Spleen (tissue), 11 donors: ENCODE measurements around the gene RNF31. TPM values are rescaled to one million over a fixed set of nuclear protein-coding genes. Genes with fewer than 3 reads are reported as not detected.

Experiments
- DNase-seq: peaks from one replicate; pipeline ENCODE4 v3.0.0-alpha.2; 2020
- H3K27ac ChIP-seq, 8 donors: fragments of 200-600 bp; sonication (generic) in 7 of 8; 1 replicate in 4 of 8; 2 replicates in 4 of 8; pipeline versions ENCODE4 v1.5.0 to v1.8.0; 2016 to 2021; ENCODE audit warnings: inconsistent platforms in 4 of 8, mild to moderate bottlenecking in 4 of 8, moderate library complexity in 1 of 8
- H3K27me3 ChIP-seq, 7 donors: fragments of 200-600 bp; sonication (generic) in 6 of 7; replicated peaks in 1 of 7; 1 replicate in 4 of 7; 2 replicates in 3 of 7; pipeline versions ENCODE4 v1.5.0 to v1.8.0; 2016 to 2021; ENCODE audit warnings: inconsistent platforms in 3 of 7, mild to moderate bottlenecking in 1 of 7
- H3K36me3 ChIP-seq, 6 donors: fragments of 200-600 bp; sonication (generic) in 5 of 6; 1 replicate in 4 of 6; 2 replicates in 2 of 6; pipeline versions ENCODE4 v1.5.0 to v1.8.0; 2016 to 2021; ENCODE audit warnings: inconsistent platforms in 2 of 6
- H3K4me1 ChIP-seq, 6 donors: fragments of 200-600 bp; sonication (generic) in 5 of 6; 1 replicate in 3 of 6; 2 replicates in 3 of 6; pipeline versions ENCODE4 v1.5.0 to v1.8.0; 2016 to 2021; ENCODE audit warnings: inconsistent platforms in 3 of 6
- H3K4me3 ChIP-seq, 8 donors: fragments of 200-600 bp; sonication (generic) in 7 of 8; 1 replicate in 4 of 8; 2 replicates in 4 of 8; pipeline versions ENCODE4 v1.5.0 to v1.8.0; 2016 to 2021; ENCODE audit warnings: inconsistent platforms in 4 of 8, mild to moderate bottlenecking in 4 of 8, moderate library complexity in 2 of 8
- H3K9me3 ChIP-seq, 8 donors: fragments of 200-600 bp; sonication (generic) in 7 of 8; 1 replicate in 4 of 8; 2 replicates in 4 of 8; pipeline versions ENCODE4 v1.5.0 to v1.8.0; 2016 to 2021; ENCODE audit warnings: inconsistent platforms in 4 of 8
- CTCF ChIP-seq, 11 experiments: fragments of 200-600 bp in 7 of 11; fragments of 450-650 bp in 4 of 11; sonication (generic) in 4 of 11; IDR thresholded peaks in 8 of 11; conservative IDR thresholded peaks in 3 of 11; 1 replicate in 7 of 11; 2 replicates in 4 of 11; pipeline versions ENCODE4 v1.4.0 to v1.8.0; 2016 to 2021; ENCODE audit warnings: antibody characterized with exemption in 11 of 11, inconsistent platforms in 4 of 11, mild to moderate bottlenecking in 1 of 11
- POLR2A ChIP-seq, 3 donors: fragments of 450-650 bp; IDR thresholded peaks; one replicate each; pipeline ENCODE4 v1.5.1; 2017; ENCODE audit warnings: antibody characterized with exemption in 3 of 3, mild to moderate bottlenecking in 1 of 3
- POLR2AphosphoS5 ChIP-seq, 3 donors: sonication (generic); formaldehyde crosslinking; IDR thresholded peaks; one replicate each; pipeline ENCODE4 v1.5.1; 2017; ENCODE audit warnings: antibody characterized with exemption in 3 of 3
- WGBS, 5 donors: extraction: QIAGEN DNeasy Blood & Tissue Kit in 3 of 5; methylation state at CpG; one replicate each; pipeline versions ENCODE4 v1.1.5 to v1.1.7; 2013 to 2018; 5-methylcytosine and 5-hydroxymethylcytosine counted together
- intact Hi-C: fragments of 100-400 bp; cut with DNase I; formaldehyde crosslinking; loops from one replicate; pipeline ENCODE4 v1.15.0; 2023; ENCODE audit warnings: low total_unique reads
- polyA plus RNA-seq, 3 donors: library from polyadenylated mRNA; stranded (reverse); fragments of 200-250 nt; gene quantifications; one replicate each; pipeline ENCODE4 v1.2.1, GENCODE V29; 2013
- total RNA-seq, 7 donors: library from RNA; depleted of rRNA in 3 of 7; stranded (reverse); fragments of >200 nt in 3 of 7; fragmentation: NEBNext Ultra II Directional in 4 of 7; extraction: Animal tissue kit (Norgen Biotek cat#: 25700) in 4 of 7; gene quantifications; one replicate each; pipeline versions ENCODE4 v1.1.0 to v1.2.1, GENCODE V29; 2016 to 2021
- donor health status: healthy with polysubstance abuse.
- donor health status: DM: no; HTN: no; CAD: no; lungs with moderate emphysema.
- donor health status: DM: no; HTN: no; CAD: no.
- donor health status: Bipolar disorder and iron deficiency.
- donor health status: healthy.
- donor health status: DM: no; HTN: no; CAD: no.
- donor health status: DM: yes; HTN: yes; CAD: no.

The RNF31 gene
- total and polyA plus RNA-seq, 10 donors, result 56.5 to 148 (median 103) TPM

- Histone ChIP-seq H3K4me1 (no peaks in the 10 kb centered on the region), H3K27me3 (no peaks in the 10 kb centered on the region), H3K36me3 (peaks cover 2 to 100% (median 80%) of the 10 kb centered on the region in 6 donors), H3K27ac (no peak overlapping the region), H3K9me3 (no peaks in the 10 kb centered on the region), H3K4me3 (no peak overlapping the region)
- TF ChIP-seq POLR2AphosphoS5 (IDR thresholded peaks at IDR 0.05) (no peak), CTCF (IDR thresholded peaks at IDR 0.05 in 8 of 11, conservative IDR thresholded peaks at IDR 0.05 in 3 of 11) (no peak), POLR2A (IDR thresholded peaks at IDR 0.05) (no peak)
- peak; percentile 29 for DNase-seq
- intact Hi-C loops, result no loop called here
- whole genome bisulfite sequencing, 5 donors, result 90 to 94% (median 93%) methylated on average over 5 to 12 of the region's 12 CpGs
Measured at GRCh38 chr14:24178399-24179178, 31.3 kb downstream of the RNF31 start.

DNA sequence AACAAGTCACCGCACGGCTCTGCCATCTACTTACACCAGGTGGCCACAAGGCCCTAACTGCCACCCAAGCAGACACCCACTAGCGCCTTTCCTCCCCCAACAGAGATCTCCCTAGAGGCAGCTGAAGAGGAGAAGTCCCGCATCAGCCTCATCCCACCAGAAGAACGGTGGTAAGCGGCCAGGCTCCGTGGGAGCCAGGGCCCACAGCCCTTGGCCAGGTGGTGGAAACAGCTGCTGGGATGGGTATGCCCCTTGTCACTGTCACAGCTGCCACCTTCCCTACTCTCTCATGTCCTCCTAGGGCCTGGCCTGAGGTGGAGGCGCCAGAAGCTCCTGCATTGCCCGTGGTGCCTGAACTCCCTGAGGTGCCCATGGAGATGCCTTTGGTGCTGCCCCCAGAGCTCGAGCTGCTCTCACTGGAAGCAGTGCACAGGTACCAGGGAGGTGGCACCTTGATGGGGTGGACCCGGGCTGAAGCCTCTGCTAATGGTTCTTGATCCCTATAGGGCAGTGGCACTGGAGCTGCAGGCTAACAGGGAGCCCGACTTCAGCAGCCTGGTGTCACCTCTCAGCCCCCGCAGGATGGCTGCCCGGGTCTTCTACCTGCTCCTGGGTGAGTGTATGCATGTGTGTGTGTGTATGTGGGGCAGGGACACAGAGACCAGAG, 32.1 kb downstream of the RNF31 start:
- Histone ChIP-seq H3K36me3 (peaks cover 2 to 100% (median 88%) of the 10 kb centered on the region in 6 donors), H3K4me3 (no peak overlapping the region), H3K4me1 (no peaks in the 10 kb centered on the region), H3K27ac (no peak overlapping the region), H3K27me3 (no peaks in the 10 kb centered on the region), H3K9me3 (no peaks in the 10 kb centered on the region)
- intact Hi-C loops, result no loop called here
- no peak for TF ChIP-seq CTCF (IDR thresholded peaks at IDR 0.05 in 8 of 11, conservative IDR thresholded peaks at IDR 0.05 in 3 of 11)
- no peak for TF ChIP-seq POLR2A (IDR thresholded peaks at IDR 0.05)
- peak; percentile 1 to 52 (median 20) for TF ChIP-seq POLR2AphosphoS5 (IDR thresholded peaks at IDR 0.05)
- WGBS, 5 donors, result 84 to 90% (median 86%) methylated on average over 10 to 14 of the region's 14 CpGs
- peak; percentile 56 for DNase-seq

- 78 to 88% (median 85%) methylated on average over 9 to 18 of the region's 18 CpGs for WGBS, 5 donors
- H3K27ac ChIP-seq, result peak overlapping the region in 1 of 8 donors; percentile 26
- DNase-seq, result peak; percentile 41
- peaks cover 2 to 100% (median 93%) of the 10 kb centered on the region in 6 donors for H3K36me3 ChIP-seq
- TF ChIP-seq CTCF (IDR thresholded peaks at IDR 0.05 in 8 of 11, conservative IDR thresholded peaks at IDR 0.05 in 3 of 11), result no peak
- TF ChIP-seq POLR2AphosphoS5 (IDR thresholded peaks at IDR 0.05), result peak in 1 of 3 donors; percentile 52
- no peak overlapping the region for H3K4me3 ChIP-seq
- H3K9me3 ChIP-seq, result no peaks in the 10 kb centered on the region
- no peaks in the 10 kb centered on the region for H3K4me1 ChIP-seq
- H3K27me3 ChIP-seq, result no peaks in the 10 kb centered on the region
- intact Hi-C loops, result no loop called here
Measured at GRCh38 chr14:24179961-24180796, 32.9 kb downstream of the RNF31 start.
